MCF 10A (cell line): ENCODE results near the gene FGF11. TPM values are rescaled to one million over a fixed set of nuclear protein-coding genes. Genes with fewer than 3 reads are reported as not detected.

ENCODE experiments used
- BruUV-seq: library from RNA; stranded (reverse); fragments of 400-500 nt; replicated peaks from 2 replicates; lab custom pipeline; 2021; lab: Mats Ljungman, UMichigan
- CTCF ChIA-PET: fragments of 300-600 bp; sonication (Branson Sonifier 250); formaldehyde crosslinking; extraction: SDS; loops from one replicate; lab custom pipeline; 2021; ENCODE audit warnings: antibody characterized with exemption, inconsistent platforms; lab: Yijun Ruan, JAX
- POLR2A ChIA-PET: fragments of 300-600, 350-650 bp; sonication (Branson Sonifier 250); formaldehyde crosslinking; extraction: SDS; loops from one replicate; lab custom pipeline; 2020; ENCODE audit warnings: antibody characterized with exemption, inconsistent platforms; lab: Yijun Ruan, JAX
- DNase-seq: peaks from one replicate; pipeline ENCODE4 v3.0.0-alpha.2; 2018; ENCODE audit not compliant: unreplicated experiment
- H3K27ac Mint-ChIP-seq: one replicate; pipeline ENCODE4 v1.8.0; 2022; ENCODE audit warnings: mild to moderate bottlenecking, low read depth, mixed read lengths; ENCODE audit not compliant: unreplicated experiment
- H3K27me3 Mint-ChIP-seq: one replicate; pipeline ENCODE4 v1.8.0; 2022; ENCODE audit warnings: mixed read lengths; ENCODE audit not compliant: insufficient read depth, unreplicated experiment
- H3K36me3 Mint-ChIP-seq: one replicate; pipeline ENCODE4 v1.8.0; 2022; ENCODE audit warnings: mild to moderate bottlenecking, moderate library complexity, mixed read lengths; ENCODE audit not compliant: insufficient read depth, unreplicated experiment
- H3K4me1 Mint-ChIP-seq: one replicate; pipeline ENCODE4 v1.8.0; 2022; ENCODE audit warnings: mixed read lengths; ENCODE audit not compliant: insufficient read depth, unreplicated experiment
- H3K4me3 Mint-ChIP-seq: one replicate; pipeline ENCODE4 v1.8.0; 2022; ENCODE audit warnings: mild to moderate bottlenecking, moderate library complexity, mixed read lengths; ENCODE audit not compliant: unreplicated experiment
- H3K9me3 Mint-ChIP-seq: one replicate; pipeline ENCODE4 v1.8.0; 2022; ENCODE audit warnings: mixed read lengths; ENCODE audit not compliant: unreplicated experiment
- CTCF ChIP-seq: fragments of 200-600 bp; IDR thresholded peaks from one replicate; pipeline ENCODE4 v1.8.0; 2022; ENCODE audit warnings: antibody characterized with exemption, mild to moderate bottlenecking; ENCODE audit not compliant: unreplicated experiment
- intact Hi-C: fragments of 100-400 bp; cut with micrococcal nuclease; formaldehyde crosslinking; loops from 2 replicates; pipeline ENCODE4 v1.14.1; 2022
- total RNA-seq: library from RNA; stranded (reverse); gene quantifications from 2 replicates; pipeline ENCODE4 v1.2.3, GENCODE V29; 2022

The FGF11 gene
- total RNA-seq, 1 experiment from 2014 or later: 0.84 TPM

GRCh38 chr17:7483255-7484066, 44.1 kb downstream of the FGF11 start:
- H3K27ac Mint-ChIP-seq: peak overlapping the region; percentile 100
- H3K27me3 Mint-ChIP-seq: no peaks in the 10 kb centered on the region
- ChIA-PET POLR2A (interaction anchor here (0.6 to 5.1 kb wide), 45 partner anchors 7 to 656 kb away, joined by 3 to 90 read pairs (median 6); partner anchors contain the start of genes CD68, CHRNB1, GABARAP and MPDU1), CTCF (interaction anchor here (0.7 kb wide), 2 partner anchors 24 to 46 kb away, joined by 3 read pairs; no protein-coding TSS in a partner anchor)
- peak overlapping the region; percentile 79 for H3K4me3 Mint-ChIP-seq
- peak; percentile 91 for DNase-seq
- no peak for TF ChIP-seq CTCF
- no peaks in the 10 kb centered on the region for H3K9me3 Mint-ChIP-seq
- BruUV-seq: TSS peak; percentile 89
- intact Hi-C loops: loop anchor here (1.0 to 5.0 kb wide), 4 partner anchors 39 to 131 kb away; partner anchors contain the start of genes KCTD11, SENP3 and TMEM102
- H3K4me1 Mint-ChIP-seq: peaks cover 36% of the 10 kb centered on the region
- peaks cover 45% of the 10 kb centered on the region for H3K36me3 Mint-ChIP-seq

- no TSS peak for BruUV-seq
- Mint-ChIP-seq H3K36me3 (peaks cover 45% of the 10 kb centered on the region), H3K27me3 (no peaks in the 10 kb centered on the region), H3K4me1 (peaks cover 43% of the 10 kb centered on the region), H3K9me3 (no peaks in the 10 kb centered on the region), H3K27ac (peak within 1 kb of the TSS; percentile 100), H3K4me3 (peak within 1 kb of the TSS; percentile 79)
- ChIA-PET CTCF (interaction anchor here (0.7 to 4.0 kb wide), 7 partner anchors 23 to 202 kb away, joined by 3 to 26 read pairs (median 3); no protein-coding TSS in a partner anchor), POLR2A (interaction anchor here (0.6 to 5.1 kb wide), 55 partner anchors 8 to 893 kb away, joined by 3 to 90 read pairs (median 5); partner anchors contain the start of genes CD68, CHRNB1, FXR2 and GABARAP)
- intact Hi-C loops: loop anchor here (1.0 to 5.0 kb wide), 4 partner anchors 40 to 132 kb away; partner anchors contain the start of genes KCTD11, SENP3 and TMEM102
- peak; percentile 98 for DNase-seq
- TF ChIP-seq CTCF: no peak
These were observed 45.0 kb downstream of the FGF11 start, which contains the start of gene POLR2A for GRCh38 chr17:7484067-7484918. TSS of gene POLR2A (plus strand) at chr17:7484366.

GRCh38 chr17:7484919-7485377, 45.6 kb downstream of the FGF11 start:
- ChIA-PET CTCF (interaction anchor here (0.8 to 4.0 kb wide), 9 partner anchors 13 to 201 kb away, joined by 3 to 26 read pairs (median 5); no protein-coding TSS in a partner anchor), POLR2A (interaction anchor here (0.6 to 5.1 kb wide), 41 partner anchors 7 to 892 kb away, joined by 3 to 90 read pairs (median 8); partner anchors contain the start of genes CD68, CHRNB1, FXR2 and GABARAP)
- DNase-seq: no peak
- Mint-ChIP-seq H3K9me3 (no peaks in the 10 kb centered on the region), H3K36me3 (peaks cover 45% of the 10 kb centered on the region), H3K27me3 (no peaks in the 10 kb centered on the region), H3K4me1 (peaks cover 43% of the 10 kb centered on the region), H3K27ac (peak overlapping the region; percentile 100), H3K4me3 (peak overlapping the region; percentile 79)
- TF ChIP-seq CTCF: no peak
- intact Hi-C loops: loop anchor here (1.0 to 5.0 kb wide), 4 partner anchors 41 to 133 kb away; partner anchors contain the start of genes KCTD11, SENP3 and TMEM102
- BruUV-seq: TSS peak; percentile 49
